Esophagus (tissue), 2 donors: ENCODE measurements around the gene STOX1. TPM values are rescaled to one million over a fixed set of nuclear protein-coding genes. Genes with fewer than 3 reads are reported as not detected.
"Not testable (repeated sequence)": the region's sequence is repeated elsewhere in the genome, so short reads cannot be mapped to it uniquely, and the experiment has no call there.

Source experiments
- H3K27ac ChIP-seq, 2 donors: one replicate each; pipeline ENCODE4 v1.5.1; 2013; ENCODE audit warnings: low read depth in 2 of 2, mild to moderate bottlenecking in 2 of 2, inconsistent platforms in 1 of 2, low read length in 1 of 2, moderate library complexity in 1 of 2
- H3K27me3 ChIP-seq, 2 donors: one replicate each; pipeline ENCODE4 v1.6.1; 2013; ENCODE audit warnings: low read length in 2 of 2, control low read depth in 1 of 2, mild to moderate bottlenecking in 1 of 2; ENCODE audit not compliant: insufficient read depth in 2 of 2, control insufficient read depth in 1 of 2
- H3K36me3 ChIP-seq, 2 donors: one replicate each; pipeline ENCODE4 v1.6.1; 2013; ENCODE audit warnings: low read length in 1 of 2; ENCODE audit not compliant: control insufficient read depth in 2 of 2, insufficient read depth in 2 of 2
- H3K4me1 ChIP-seq, 2 donors: one replicate each; pipeline ENCODE4 v1.6.1; 2013; ENCODE audit warnings: low read length in 1 of 2; ENCODE audit not compliant: control insufficient read depth in 2 of 2, insufficient read depth in 2 of 2
- H3K4me3 ChIP-seq, 2 donors: one replicate each; pipeline ENCODE4 v1.5.1; 2013; ENCODE audit warnings: low read length in 2 of 2, mild to moderate bottlenecking in 2 of 2, low read depth in 1 of 2, moderate library complexity in 1 of 2
- H3K9me3 ChIP-seq, 2 donors: one replicate each; pipeline ENCODE4 v1.6.1; 2013; ENCODE audit warnings: mild to moderate bottlenecking in 2 of 2, low read depth in 1 of 2, low read length in 1 of 2, moderate library complexity in 1 of 2; ENCODE audit not compliant: control insufficient read depth in 2 of 2, insufficient read depth in 1 of 2
- WGBS, 2 donors: extraction: QIAGEN DNeasy Blood & Tissue Kit; methylation state at CpG; one replicate each; pipeline ENCODE4 v1.1.7; 2013; 5-methylcytosine and 5-hydroxymethylcytosine counted together
- polyA plus RNA-seq, 2 donors: library from polyadenylated mRNA; stranded (reverse); fragments of 200-250 nt; gene quantifications; one replicate each; pipeline ENCODE4 v1.2.3, GENCODE V29; 2013
- donor health status: healthy with polysubstance abuse.
- donor health status: Bipolar disorder and iron deficiency.

The STOX1 gene
- polyA plus RNA-seq, 2 donors: 0.98 to 1.2 TPM

GRCh38 chr10:68828083-68828601, 811 bp downstream of the STOX1 start:
- not testable (repeated sequence) for H3K27ac ChIP-seq

GRCh38 chr10:68828833-68829232, 1.5 kb downstream of the STOX1 start:
- H3K4me3 ChIP-seq: no peak overlapping the region
- no peaks in the 10 kb centered on the region for H3K36me3 ChIP-seq
- H3K27me3 ChIP-seq: no peaks in the 10 kb centered on the region
- no peaks in the 10 kb centered on the region for H3K9me3 ChIP-seq
- no peak overlapping the region for H3K27ac ChIP-seq
- 87% methylated on average over 10 of the region's 10 CpGs for WGBS, 2 donors
- H3K4me1 ChIP-seq: no peaks in the 10 kb centered on the region

More at GRCh38 chr10:68828083-68828601, 811 bp downstream of the STOX1 start:
- WGBS, 2 donors: 0 to 1% methylated on average over 13 to 34 of the region's 59 CpGs
- peak overlapping the region; percentile 42 to 45 for H3K4me3 ChIP-seq
- H3K36me3 ChIP-seq, H3K4me1 ChIP-seq, H3K9me3 ChIP-seq, H3K27me3 ChIP-seq: not testable (repeated sequence)

DNA sequence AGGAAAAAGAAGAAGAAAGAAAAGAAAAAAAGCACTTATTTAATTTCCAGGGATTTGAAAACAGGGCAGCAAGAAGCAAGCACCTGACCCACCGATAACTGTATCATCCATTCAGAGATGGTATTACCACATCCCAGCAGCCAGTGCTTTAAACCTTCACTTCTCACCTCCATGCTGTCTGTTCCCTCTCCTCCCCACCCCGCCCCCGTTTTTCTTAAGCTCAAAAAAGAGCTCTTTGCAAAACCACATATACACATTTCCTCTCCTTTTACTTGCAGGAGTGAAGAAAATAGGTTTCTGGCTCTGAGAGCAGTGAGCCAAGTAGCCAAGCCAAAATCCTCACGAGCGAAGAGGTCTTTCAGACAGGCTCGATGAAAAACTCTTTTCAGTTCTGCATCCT, 2.2 kb downstream of the STOX1 start:
- WGBS, 2 donors: 56 to 68% methylated on average over 6 of the region's 6 CpGs
- no peak overlapping the region for H3K27ac ChIP-seq
- H3K27me3 ChIP-seq: no peaks in the 10 kb centered on the region
- H3K4me1 ChIP-seq: no peaks in the 10 kb centered on the region
- H3K36me3 ChIP-seq: no peaks in the 10 kb centered on the region
- no peak overlapping the region for H3K4me3 ChIP-seq
- H3K9me3 ChIP-seq: no peaks in the 10 kb centered on the region

DNA sequence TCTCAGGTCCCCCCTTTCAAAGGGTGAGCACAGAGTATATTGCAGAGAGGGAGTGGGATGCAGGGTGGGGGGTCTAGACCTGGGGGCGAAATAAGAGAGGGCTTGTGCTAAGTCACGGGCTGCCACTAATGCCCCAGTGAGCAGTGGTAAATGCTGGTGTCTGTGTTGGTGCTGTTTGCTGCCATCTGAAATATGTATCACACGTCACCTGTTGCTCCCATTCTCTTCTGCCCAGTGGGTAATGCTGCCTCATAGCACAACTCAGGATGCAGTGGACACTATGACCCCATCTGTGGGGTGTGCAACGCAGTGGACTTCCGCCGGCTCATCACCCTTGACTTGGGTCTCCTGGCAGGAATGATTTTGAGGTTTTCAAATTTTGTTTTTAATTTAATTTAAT, 2.6 kb downstream of the STOX1 start:
- Histone ChIP-seq H3K9me3 (no peaks in the 10 kb centered on the region), H3K27ac (no peak overlapping the region), H3K4me1 (no peaks in the 10 kb centered on the region), H3K36me3 (no peaks in the 10 kb centered on the region), H3K27me3 (no peaks in the 10 kb centered on the region), H3K4me3 (no peak overlapping the region)
- WGBS, 2 donors: 91 to 96% methylated on average over 6 of the region's 6 CpGs

DNA sequence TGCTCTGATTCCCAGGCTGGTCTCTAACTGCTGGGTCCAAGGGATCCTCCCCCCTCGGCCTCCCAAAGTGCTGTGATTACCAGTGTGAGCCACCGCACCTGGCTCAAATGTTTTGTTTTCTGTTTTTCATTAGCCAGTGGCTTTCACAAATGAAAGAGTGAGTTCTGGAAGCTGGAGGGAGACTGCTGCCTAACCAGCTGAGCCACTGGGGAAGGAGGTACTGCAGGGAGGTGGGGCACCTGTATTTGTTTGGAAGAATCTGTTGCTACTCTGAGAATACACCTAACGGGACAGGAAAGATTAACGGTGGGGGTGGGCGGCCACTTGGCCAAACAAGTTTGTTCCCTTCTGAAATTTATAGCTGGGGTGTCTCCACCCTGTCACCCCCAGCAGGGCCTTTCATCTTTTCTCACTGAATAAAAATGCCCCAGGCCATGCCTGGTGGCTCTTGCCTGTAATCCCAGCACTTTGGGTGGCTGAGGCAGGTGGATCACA, 4.7 kb downstream of the STOX1 start:
- whole genome bisulfite sequencing, 2 donors: 62 to 69% methylated on average over 5 of the region's 5 CpGs
- no peaks in the 10 kb centered on the region for H3K9me3 ChIP-seq
- H3K27ac ChIP-seq: no peak overlapping the region
- no peaks in the 10 kb centered on the region for H3K4me1 ChIP-seq
- H3K4me3 ChIP-seq: no peak overlapping the region
- H3K27me3 ChIP-seq: no peaks in the 10 kb centered on the region
- H3K36me3 ChIP-seq: no peaks in the 10 kb centered on the region

DNA sequence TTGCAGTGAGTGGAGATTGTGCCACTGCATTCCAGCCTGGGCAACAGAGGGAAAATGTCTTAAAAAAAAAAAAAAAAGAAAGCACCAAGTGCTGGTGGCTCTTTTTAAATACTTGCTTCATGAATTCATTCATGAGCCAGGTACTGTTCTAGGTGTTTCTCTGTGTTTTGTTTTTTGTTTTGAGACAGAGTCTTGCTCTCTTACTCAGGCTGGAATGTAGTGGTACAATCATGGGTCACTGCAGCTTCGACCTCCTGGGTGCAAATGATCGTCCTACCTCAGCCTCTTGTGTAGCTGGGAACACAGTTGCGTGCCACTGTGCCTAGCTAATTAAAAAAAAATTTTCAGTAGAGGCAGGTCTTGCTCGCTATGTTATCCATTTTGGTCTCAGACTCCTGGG, 5.3 kb downstream of the STOX1 start:
- WGBS, 2 donors: 91 to 92% methylated on average over 4 of the region's 4 CpGs
- H3K27ac ChIP-seq: no peak overlapping the region
- H3K36me3 ChIP-seq: no peaks in the 10 kb centered on the region
- H3K27me3 ChIP-seq: no peaks in the 10 kb centered on the region
- no peaks in the 10 kb centered on the region for H3K4me1 ChIP-seq
- no peak overlapping the region for H3K4me3 ChIP-seq
- no peaks in the 10 kb centered on the region for H3K9me3 ChIP-seq

DNA sequence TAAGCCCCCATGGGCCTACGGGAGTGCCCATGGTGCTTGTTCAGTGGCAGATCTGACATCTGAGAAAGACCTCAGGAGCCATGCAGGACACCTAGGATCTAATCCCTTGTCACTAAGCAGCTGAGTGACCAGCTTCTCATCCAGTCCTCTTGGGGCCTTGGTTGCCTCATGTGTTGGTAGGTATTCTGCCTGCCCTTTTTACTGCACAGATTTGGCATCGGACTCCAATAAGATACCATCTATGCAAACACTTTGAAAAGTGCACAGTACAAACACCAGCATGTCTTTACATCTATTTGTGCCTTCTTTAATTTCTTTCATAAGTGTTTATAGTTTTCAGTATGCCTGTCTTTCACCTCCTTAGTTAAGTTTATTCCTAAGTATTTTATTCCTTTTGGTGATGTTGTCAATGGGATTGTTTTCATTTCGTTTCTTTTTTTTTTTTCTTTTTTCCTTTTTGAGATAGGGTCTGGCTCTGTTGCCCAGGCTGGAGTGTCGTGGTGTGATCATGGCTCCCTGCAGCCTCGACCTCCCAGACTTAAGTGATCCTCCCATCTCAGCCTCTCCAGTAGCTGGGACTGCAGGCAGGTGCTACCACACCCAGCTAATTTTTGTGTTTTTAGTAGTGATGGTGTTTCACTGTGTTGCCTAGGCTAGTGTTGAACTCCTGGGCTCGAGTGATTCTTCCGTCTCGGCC, 10.4 kb downstream of the STOX1 start:
- Histone ChIP-seq H3K27ac (no peak overlapping the region), H3K4me3 (no peak overlapping the region), H3K9me3 (no peaks in the 10 kb centered on the region), H3K4me1 (no peaks in the 10 kb centered on the region), H3K36me3 (no peaks in the 10 kb centered on the region), H3K27me3 (no peaks in the 10 kb centered on the region)
- WGBS, 2 donors: 90 to 92% methylated on average over 8 of the region's 8 CpGs

DNA sequence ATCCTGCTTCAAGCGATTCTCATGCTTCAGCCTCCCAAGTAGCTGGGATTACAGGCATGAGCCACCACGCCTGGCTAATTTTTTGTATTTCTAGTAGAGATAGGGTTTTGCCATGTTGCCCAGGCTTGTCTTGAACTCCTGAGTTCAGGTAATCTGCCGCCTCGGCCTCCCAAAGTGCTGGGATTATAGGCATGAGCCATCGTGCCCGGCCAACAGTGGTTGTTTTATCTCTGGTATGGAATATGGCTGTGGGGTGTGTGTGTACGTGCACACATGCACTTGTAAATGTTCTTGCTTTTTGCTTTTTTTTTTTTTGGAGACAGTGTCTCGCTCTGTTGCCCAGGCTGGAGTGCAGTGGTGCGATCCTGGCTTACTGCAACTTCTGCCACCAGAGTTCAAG, 13.3 kb downstream of the STOX1 start:
- H3K27ac ChIP-seq, H3K4me3 ChIP-seq, H3K4me1 ChIP-seq, H3K27me3 ChIP-seq, H3K9me3 ChIP-seq, H3K36me3 ChIP-seq: not testable (repeated sequence)
- 93 to 95% methylated on average over 9 of the region's 9 CpGs for WGBS, 2 donors

GRCh38 chr10:68848281-68848680, 20.9 kb downstream of the STOX1 start:
- H3K4me3 ChIP-seq: no peak overlapping the region
- H3K9me3 ChIP-seq: no peaks in the 10 kb centered on the region
- H3K36me3 ChIP-seq: no peaks in the 10 kb centered on the region
- H3K4me1 ChIP-seq: no peaks in the 10 kb centered on the region
- no peaks in the 10 kb centered on the region for H3K27me3 ChIP-seq
- 91% methylated on average over 2 of the region's 2 CpGs for WGBS, 2 donors
- no peak overlapping the region for H3K27ac ChIP-seq

DNA sequence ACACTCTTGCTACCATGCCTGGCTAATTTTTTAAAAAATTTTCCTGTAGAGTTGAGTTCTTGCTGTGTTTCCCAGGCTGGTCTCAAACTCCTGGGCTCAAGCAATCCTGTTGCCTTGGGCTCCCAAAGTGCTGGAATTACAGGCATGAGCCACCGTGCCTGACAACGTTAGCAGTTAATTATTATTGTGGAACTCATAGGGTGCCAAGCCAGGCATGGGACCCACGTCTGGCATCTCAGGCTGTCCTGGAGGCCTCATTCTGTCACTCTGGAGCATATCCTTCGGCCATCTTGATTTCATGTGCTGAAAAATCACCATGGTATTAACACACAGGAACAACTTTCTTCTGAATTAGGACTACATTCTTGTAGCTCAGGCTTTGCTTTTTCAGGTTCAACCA, 21.5 kb downstream of the STOX1 start:
- H3K36me3 ChIP-seq: no peaks in the 10 kb centered on the region
- no peak overlapping the region for H3K4me3 ChIP-seq
- 72% methylated on average over 4 of the region's 4 CpGs for WGBS, 2 donors
- H3K4me1 ChIP-seq: no peaks in the 10 kb centered on the region
- no peaks in the 10 kb centered on the region for H3K27me3 ChIP-seq
- no peaks in the 10 kb centered on the region for H3K9me3 ChIP-seq
- H3K27ac ChIP-seq: no peak overlapping the region
